HepG2 (cell line): ENCODE results near the gene ATAD3A. TPM values are rescaled to one million over a fixed set of nuclear protein-coding genes. Genes with fewer than 3 reads are reported as not detected.

Source experiments
- AFF4 ChIP-seq: sonication (generic); formaldehyde crosslinking; IDR thresholded peaks from 2 replicates; pipeline ENCODE4 v1.4.0; 2020; ENCODE audit warnings: missing genetic modification reagents
- ASH2L ChIP-seq: fragments of 300-600, 200-600 bp; sonication (generic); IDR thresholded peaks from 2 replicates; pipeline ENCODE4 v1.7.0; 2017; ENCODE audit warnings: low read depth, mild to moderate bottlenecking, moderate library complexity, mixed read lengths, low read length; ENCODE audit not compliant: insufficient read length
- ATF5 ChIP-seq: sonication (generic); formaldehyde crosslinking; IDR thresholded peaks from 2 replicates; pipeline ENCODE4 v1.4.0; 2020; ENCODE audit warnings: mild to moderate bottlenecking, low read depth, missing genetic modification reagents
- FOXK1 ChIP-seq: sonication (generic); formaldehyde crosslinking; IDR thresholded peaks from 2 replicates; pipeline ENCODE4 v1.4.0; 2020; ENCODE audit warnings: low read depth, missing genetic modification reagents, borderline replicate concordance
- ISX ChIP-seq: sonication (generic); formaldehyde crosslinking; conservative IDR thresholded peaks from 2 replicates; pipeline ENCODE4 v1.5.0; 2020; ENCODE audit warnings: missing genetic modification reagents
- MTA3 ChIP-seq: sonication (generic); formaldehyde crosslinking; IDR thresholded peaks from 2 replicates; pipeline ENCODE4 v1.4.0; 2020; ENCODE audit warnings: missing genetic modification reagents
- ZBTB3 ChIP-seq: sonication (generic); formaldehyde crosslinking; IDR thresholded peaks from 2 replicates; pipeline ENCODE4 v1.4.0; 2020; ENCODE audit warnings: low read depth, mild to moderate bottlenecking, moderate library complexity, missing genetic modification reagents, borderline replicate concordance
- ZMAT3 ChIP-seq: sonication (generic); formaldehyde crosslinking; conservative IDR thresholded peaks from 2 replicates; pipeline ENCODE4 v1.7.0; 2021; ENCODE audit warnings: missing genetic modification reagents
- ZNF12 ChIP-seq: sonication (generic); formaldehyde crosslinking; IDR thresholded peaks from 2 replicates; pipeline ENCODE4 v1.5.0; 2020; ENCODE audit warnings: missing genetic modification reagents
- ZNF124 ChIP-seq: sonication (generic); formaldehyde crosslinking; IDR thresholded peaks from 2 replicates; pipeline ENCODE4 v1.4.0; 2020; ENCODE audit warnings: missing genetic modification reagents
- ZNF142 ChIP-seq: sonication (generic); formaldehyde crosslinking; IDR thresholded peaks from 2 replicates; pipeline ENCODE4 v1.4.0; 2020; ENCODE audit warnings: missing genetic modification reagents
- ZNF143 ChIP-seq: sonication (generic); formaldehyde crosslinking; IDR thresholded peaks from 2 replicates; pipeline ENCODE4 v1.4.0; 2020; ENCODE audit warnings: missing genetic modification reagents
- ZNF234 ChIP-seq: sonication (generic); formaldehyde crosslinking; conservative IDR thresholded peaks from 2 replicates; pipeline ENCODE4 v1.5.1; 2020; ENCODE audit warnings: mild to moderate bottlenecking, missing genetic modification reagents
- ZNF274 ChIP-seq: sonication (generic); formaldehyde crosslinking; IDR thresholded peaks from 2 replicates; pipeline ENCODE4 v1.5.1; 2020; ENCODE audit warnings: mild to moderate bottlenecking, missing genetic modification reagents
- ZNF362 ChIP-seq: sonication (generic); formaldehyde crosslinking; IDR thresholded peaks from 2 replicates; pipeline ENCODE4 v1.4.0; 2020; ENCODE audit warnings: missing genetic modification reagents, mild to moderate bottlenecking, borderline replicate concordance
- ZNF546 ChIP-seq: sonication (generic); formaldehyde crosslinking; conservative IDR thresholded peaks from 2 replicates; pipeline ENCODE4 v1.8.1; 2023; ENCODE audit warnings: mild to moderate bottlenecking, missing genetic modification reagents
- ZNF564 ChIP-seq: sonication (generic); formaldehyde crosslinking; IDR thresholded peaks from 2 replicates; pipeline ENCODE4 v1.8.1; 2023; ENCODE audit warnings: mild to moderate bottlenecking, missing genetic modification reagents
- ZNF879 ChIP-seq: sonication (generic); formaldehyde crosslinking; IDR thresholded peaks from 2 replicates; pipeline ENCODE4 v1.8.1; 2023; ENCODE audit warnings: missing genetic modification reagents
- polyA plus RNA-seq, 8 experiments: library from polyadenylated mRNA; depleted of rRNA in 3 of 8; stranded (reverse) in 7 of 8; unstranded in 1 of 8; fragments of >200 nt; fragmentation: Illumina TruSeq in 4 of 8; extraction: Trizol in 4 of 8; gene quantifications; 2 replicates each; pipeline versions ENCODE4 v1.2.1 to v1.2.3, GENCODE V29; 2011 to 2016; ENCODE audit warnings: low read depth in 4 of 8, missing spikeins in 1 of 8, mixed read lengths in 1 of 8; ENCODE audit not compliant: insufficient read depth in 1 of 8
- total RNA-seq, 5 experiments: library from RNA; depleted of rRNA; stranded (reverse); fragments of >200 nt; fragmentation: Illumina TruSeq; extraction: Trizol; gene quantifications; 2 replicates each; pipeline ENCODE4 v1.2.3, GENCODE V29; 2016; ENCODE audit warnings: low read depth in 1 of 5

The ATAD3A gene
- total and polyA plus RNA-seq, 2 of the 13 experiments (the other 11 are each of a cell fraction or from before 2014, with no cell fraction given): 10.6 to 49.0 TPM

GRCh38 chr1:1471389-1472052, 40.4 kb upstream of the ATAD3A start, which contains the start of gene ATAD3B (continued):
- TF ChIP-seq ZNF142 (CRISPR knock-in tag) (0 out of 2 replicates have a peak, but pooled peaks have one; percentile 47), ZNF234 (CRISPR knock-in tag) (0 out of 2 replicates have a peak, but pooled peaks have one; percentile 23), MTA3 (CRISPR knock-in tag) (no peak), ZNF564 (CRISPR knock-in tag) (peak; percentile 49; the same call in 1 of the 2 replicates), FOXK1 (CRISPR knock-in tag) (peak; percentile 94; the same call in 1 of the 2 replicates), ATF5 (CRISPR knock-in tag) (no peak), ZMAT3 (no peak; the same call in 1 of the 2 replicates), ZNF12 (no peak), ZNF274 (CRISPR knock-in tag) (no peak), ZNF143 (peak; percentile 53; the same call in 1 of the 2 replicates), ZNF362 (CRISPR knock-in tag) (no peak), ZNF124 (no peak), ZBTB3 (CRISPR knock-in tag) (no peak), ZNF546 (no peak), ASH2L (peak; percentile 62), AFF4 (CRISPR knock-in tag) (no peak), ZNF879 (CRISPR knock-in tag) (no peak), ISX (CRISPR knock-in tag) (no peak)
